K562 (cell line): ENCODE results near the gene MAGIX. TPM values are rescaled to one million over a fixed set of nuclear protein-coding genes. Genes with fewer than 3 reads are reported as not detected.

Source experiments
- BRF1 ChIP-seq: IDR thresholded peaks from 3 replicates; pipeline ENCODE4 v1.6.1; 2011; ENCODE audit warnings: borderline replicate concordance, mild to moderate bottlenecking; ENCODE audit not compliant: insufficient read length; ENCODE audit errors: extremely low read depth
- DEAF1 ChIP-seq: fragments of 450-650 bp; formaldehyde crosslinking; IDR thresholded peaks from 2 replicates; pipeline ENCODE4 v1.4.0; 2020; ENCODE audit warnings: mild to moderate bottlenecking, moderate library complexity
- MYBL2 ChIP-seq, 2 experiments: fragments of 450-650 bp in 1 of 2; sonication (generic) in 1 of 2; formaldehyde crosslinking in 1 of 2; IDR thresholded peaks; 2 replicates each; pipeline versions ENCODE4 v1.6.1 to v1.8.1; 2017 to 2022; ENCODE audit warnings: borderline replicate concordance in 1 of 2, inconsistent platforms in 1 of 2, low read depth in 1 of 2, mild to moderate bottlenecking in 1 of 2, missing genetic modification reagents in 1 of 2, moderate library complexity in 1 of 2
- NBN ChIP-seq: fragments of 450-650 bp; IDR thresholded peaks from 2 replicates; pipeline ENCODE4 v1.6.1; 2016; ENCODE audit warnings: low read depth, mild to moderate bottlenecking
- NR4A1 ChIP-seq, 2 experiments: fragments of 250-450 bp in 1 of 2; fragments of 450-650 bp in 1 of 2; sonication (Bioruptor Pico) in 1 of 2; IDR thresholded peaks; 2 replicates each; pipeline versions ENCODE4 v1.4.0 to v1.6.1; 2016 to 2020; ENCODE audit warnings: mild to moderate bottlenecking in 2 of 2, missing compliant biosample characterization in 1 of 2, missing genetic modification characterization in 1 of 2, moderate library complexity in 1 of 2
- POLR2AphosphoS5 ChIP-seq: IDR thresholded peaks from 2 replicates; pipeline ENCODE4 v1.6.1; 2011; ENCODE audit warnings: mild to moderate bottlenecking, low read depth, low read length, moderate library complexity; ENCODE audit not compliant: control insufficient read depth, insufficient read depth
- ZBTB8A ChIP-seq: fragments of 450-650 bp; IDR thresholded peaks from 2 replicates; pipeline ENCODE4 v1.6.1; 2018; ENCODE audit warnings: mild to moderate bottlenecking, moderate library complexity; ENCODE audit not compliant: partially characterized antibody
- ZNF324 ChIP-seq: fragments of 250-450 bp; sonication (Bioruptor Pico); IDR thresholded peaks from 2 replicates; pipeline ENCODE4 v1.4.0; 2020; ENCODE audit warnings: mild to moderate bottlenecking
- ZNF518B ChIP-seq: fragments of 250-450 bp; sonication (Bioruptor Pico); IDR thresholded peaks from 2 replicates; pipeline ENCODE4 v1.5.0; 2021; ENCODE audit warnings: mild to moderate bottlenecking, moderate library complexity
- ZNF561 ChIP-seq: fragments of 450-650 bp; formaldehyde crosslinking; conservative IDR thresholded peaks from 2 replicates; pipeline ENCODE4 v1.4.0; 2020; ENCODE audit warnings: mild to moderate bottlenecking, moderate library complexity
- polyA plus RNA-seq, 8 experiments: library from polyadenylated mRNA; depleted of rRNA in 4 of 8; stranded (reverse) in 5 of 8; unstranded in 3 of 8; fragments of >200 nt; fragmentation: Nextera tagmentation in 2 of 8; fragmentation: Illumina TruSeq in 1 of 8; extraction: Ambion mirVana in 2 of 8; extraction: Trizol in 1 of 8; gene quantifications; 2 replicates each; pipeline versions ENCODE4 v1.2.1 to v1.2.3, GENCODE V29; 2011 to 2014; ENCODE audit warnings: inconsistent platforms in 1 of 8, missing spikeins in 1 of 8
- total RNA-seq, 7 experiments: library from RNA; depleted of rRNA in 6 of 7; stranded (reverse); fragments of >200 nt in 6 of 7; fragmentation: Illumina TruSeq in 2 of 7; extraction: Trizol in 2 of 7; gene quantifications; 2 replicates each; pipeline versions ENCODE4 v1.2.1 to v1.2.3, GENCODE V29; 2011 to 2021; ENCODE audit warnings: low replicate concordance in 1 of 7
- TF ChIP-seq, protein P1 (sequence below), 2 experiments: fragments of 450-650 bp; IDR thresholded peaks; 2 replicates each; pipeline ENCODE4 v1.6.1; 2016; ENCODE audit warnings: mild to moderate bottlenecking in 2 of 2, borderline replicate concordance in 1 of 2, low read depth in 1 of 2, moderate library complexity in 1 of 2

MAGIX gene
- total and polyA plus RNA-seq, 9 of the 15 experiments (the other 6 are each of a cell fraction or from before 2014, with no cell fraction given), result 0.08 to 3.5 (median 0.47) TPM

GRCh38 chrX:49155900-49156837 lies 6.4 kb upstream of the MAGIX start (continued):
- TF ChIP-seq MYBL2 (IDR thresholded peaks at IDR 0.05; ENCODE audit: low read depth), result no peak
- no peak for TF ChIP-seq MYBL2 (CRISPR knock-in tag; IDR thresholded peaks at IDR 0.05; ENCODE audit: borderline replicate concordance)
- TF ChIP-seq ZNF324 (CRISPR knock-in tag), result no peak
- no peak for TF ChIP-seq ZNF518B (CRISPR knock-in tag)
- TF ChIP-seq NBN, result no peak
- no peak for TF ChIP-seq POLR2AphosphoS5
- no peak for TF ChIP-seq ZBTB8A
- no peak for TF ChIP-seq BRF1
- TF ChIP-seq NR4A1 (CRISPR knock-in tag; IDR thresholded peaks at IDR 0.05), result no peak
- 0 out of 2 replicates have a peak, but pooled peaks have one; percentile 25 for TF ChIP-seq NR4A1 (tag; IDR thresholded peaks at IDR 0.05)
- TF ChIP-seq, protein P1, sequence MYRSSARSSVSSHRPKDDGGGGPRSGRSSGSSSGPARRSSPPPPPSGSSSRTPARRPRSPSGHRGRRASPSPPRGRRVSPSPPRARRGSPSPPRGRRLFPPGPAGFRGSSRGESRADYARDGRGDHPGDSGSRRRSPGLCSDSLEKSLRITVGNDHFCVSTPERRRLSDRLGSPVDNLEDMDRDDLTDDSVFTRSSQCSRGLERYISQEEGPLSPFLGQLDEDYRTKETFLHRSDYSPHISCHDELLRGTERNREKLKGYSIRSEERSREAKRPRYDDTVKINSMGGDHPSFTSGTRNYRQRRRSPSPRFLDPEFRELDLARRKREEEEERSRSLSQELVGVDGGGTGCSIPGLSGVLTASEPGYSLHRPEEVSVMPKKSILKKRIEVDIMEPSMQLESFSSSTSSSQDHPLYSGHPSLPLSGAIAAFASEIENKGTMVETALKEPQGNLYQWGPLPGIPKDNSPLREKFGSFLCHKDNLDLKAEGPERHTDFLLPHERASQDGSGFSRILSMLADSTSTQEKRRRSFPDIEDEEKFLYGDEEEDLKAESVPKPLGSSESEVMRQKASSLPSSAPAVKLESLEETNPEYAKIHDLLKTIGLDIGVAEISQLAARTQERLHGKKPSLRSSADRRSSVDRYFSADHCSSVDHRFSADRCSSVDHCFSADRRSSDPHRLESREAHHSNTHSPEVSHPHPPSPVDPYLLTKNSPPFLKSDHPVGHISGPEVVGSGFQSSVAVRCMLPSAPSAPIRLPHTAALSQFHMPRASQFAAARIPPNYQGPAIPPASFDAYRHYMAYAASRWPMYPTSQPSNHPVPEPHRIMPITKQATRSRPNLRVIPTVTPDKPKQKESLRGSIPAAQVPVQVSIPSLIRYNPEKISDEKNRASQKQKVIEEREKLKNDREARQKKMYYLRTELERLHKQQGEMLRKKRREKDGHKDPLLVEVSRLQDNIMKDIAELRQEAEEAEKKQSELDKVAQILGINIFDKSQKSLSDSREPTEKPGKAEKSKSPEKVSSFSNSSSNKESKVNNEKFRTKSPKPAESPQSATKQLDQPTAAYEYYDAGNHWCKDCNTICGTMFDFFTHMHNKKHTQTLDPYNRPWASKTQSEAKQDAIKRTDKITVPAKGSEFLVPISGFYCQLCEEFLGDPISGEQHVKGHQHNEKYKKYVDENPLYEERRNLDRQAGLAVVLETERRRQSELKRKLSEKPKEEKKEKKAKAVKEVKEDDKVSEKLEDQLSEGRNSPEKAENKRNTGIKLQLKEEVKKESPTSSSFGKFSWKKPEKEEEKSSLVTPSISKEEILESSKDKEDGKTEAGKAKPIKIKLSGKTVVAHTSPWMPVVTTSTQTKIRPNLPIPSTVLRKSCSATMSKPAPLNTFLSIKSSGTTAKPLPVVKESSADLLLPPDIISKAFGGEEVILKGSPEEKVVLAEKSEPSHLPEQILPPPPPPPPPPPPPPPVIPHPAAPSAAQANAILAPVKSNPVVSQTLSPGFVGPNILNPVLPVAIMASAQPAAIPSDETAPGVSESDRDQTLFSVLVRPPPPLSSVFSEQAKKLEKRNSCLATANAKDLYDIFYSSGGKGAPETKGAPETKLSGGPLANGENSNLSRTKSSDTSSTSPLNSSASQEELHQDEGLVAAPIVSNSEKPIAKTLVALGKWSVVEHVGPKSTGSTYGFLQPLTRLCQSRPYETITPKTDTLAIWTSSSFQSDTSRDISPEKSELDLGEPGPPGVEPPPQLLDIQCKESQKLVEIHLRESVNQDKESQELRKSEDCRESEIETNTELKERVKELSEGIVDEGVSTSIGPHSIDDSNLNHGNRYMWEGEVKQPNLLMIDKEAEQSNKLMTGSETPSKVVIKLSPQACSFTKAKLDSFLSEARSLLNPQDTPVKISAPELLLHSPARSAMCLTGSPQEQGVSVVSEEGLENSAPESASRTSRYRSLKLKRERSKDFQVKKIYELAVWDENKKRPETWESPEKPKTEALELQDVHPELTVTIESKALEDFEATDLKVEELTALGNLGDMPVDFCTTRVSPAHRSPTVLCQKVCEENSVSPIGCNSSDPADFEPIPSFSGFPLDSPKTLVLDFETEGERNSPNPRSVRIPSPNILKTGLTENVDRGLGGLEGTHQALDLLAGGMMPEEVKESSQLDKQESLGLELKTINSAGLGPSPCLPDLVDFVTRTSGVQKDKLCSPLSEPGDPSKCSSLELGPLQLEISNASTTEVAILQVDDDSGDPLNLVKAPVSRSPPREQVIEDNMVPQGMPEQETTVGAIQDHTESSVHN (IDR thresholded peaks at IDR 0.05; ENCODE audit: borderline replicate concordance in 1 of 2, low read depth in 1 of 2), result no peak
- no peak for TF ChIP-seq ZNF561 (CRISPR knock-in tag)
- peak; percentile 40; the same call in 1 of the 2 replicates for TF ChIP-seq DEAF1 (CRISPR knock-in tag)
